AG04449 (cell line): ENCODE data around the gene MAST4.

Experiments
- CTCF ChIA-PET: fragments of 350-600 bp; formaldehyde crosslinking; extraction: SDS; loops from one replicate; lab custom pipeline; 2021; ENCODE audit warnings: antibody characterized with exemption; lab: Yijun Ruan, JAX
- POLR2A ChIA-PET: fragments of 400-600, 350-600 bp; formaldehyde crosslinking; extraction: SDS; loops from one replicate; lab custom pipeline; 2020; ENCODE audit warnings: antibody characterized with exemption, inconsistent platforms; lab: Yijun Ruan, JAX
- DNase-seq: peaks from one replicate; pipeline ENCODE4 v3.0.0-alpha.2; 2010; ENCODE audit warnings: low read depth, low spot score
- H3K4me3 ChIP-seq: 2 replicates; pipeline ENCODE4 v1.5.1; 2011; ENCODE audit warnings: low read depth, mild to moderate bottlenecking, control low read depth, low read length
- CTCF ChIP-seq: IDR thresholded peaks from one replicate; pipeline ENCODE4 v1.5.1; 2011; ENCODE audit warnings: mild to moderate bottlenecking, moderate library complexity, low read length, control low read depth, inconsistent platforms; ENCODE audit not compliant: insufficient read depth; ENCODE audit errors: missing control alignments

MAST4 gene

GRCh38 chr5:66805514-66806430 lies 209.6 kb downstream of the MAST4 start:
- ChIA-PET CTCF (interaction anchor here (0.7 to 1.7 kb wide), 3 partner anchors 8 to 345 kb away, joined by 5 to 9 read pairs (median 5); no protein-coding TSS in a partner anchor), POLR2A (no interaction called here)
- no peak for DNase-seq
- no peak for TF ChIP-seq CTCF
- no peak overlapping the region for H3K4me3 ChIP-seq

GRCh38 chr5:66807743-66808142 lies 211.6 kb downstream of the MAST4 start:
- DNase-seq, result no peak
- CTCF ChIA-PET, result interaction anchor here (0.5 to 2.4 kb wide), 10 partner anchors 12 to 501 kb away, joined by 3 to 12 read pairs (median 4); no protein-coding TSS in a partner anchor
- POLR2A ChIA-PET, result no interaction called here
- H3K4me3 ChIP-seq, result no peak overlapping the region
- TF ChIP-seq CTCF, result peak; percentile 66

GRCh38 chr5:66808663-66809062 lies 212.5 kb downstream of the MAST4 start:
- no peak for TF ChIP-seq CTCF
- H3K4me3 ChIP-seq, result no peak overlapping the region
- POLR2A ChIA-PET, result no interaction called here
- DNase-seq, result no peak
- CTCF ChIA-PET, result interaction anchor here (0.9 to 2.4 kb wide), 8 partner anchors 11 to 399 kb away, joined by 3 to 12 read pairs (median 4); no protein-coding TSS in a partner anchor

GRCh38 chr5:66810151-66810550 lies 214.0 kb downstream of the MAST4 start:
- DNase-seq, result no peak
- no peak for TF ChIP-seq CTCF
- ChIA-PET CTCF (interaction anchor here (1.5 kb wide), 1 partner anchor 504 kb away, joined by 4 read pairs; no protein-coding TSS in a partner anchor), POLR2A (no interaction called here)
- H3K4me3 ChIP-seq, result no peak overlapping the region

- no peak for TF ChIP-seq CTCF
- CTCF ChIA-PET, result interaction anchor here (1.5 kb wide), 3 partner anchors 54 to 504 kb away, joined by 4 to 6 read pairs (median 5); no protein-coding TSS in a partner anchor
- no peak for DNase-seq
- H3K4me3 ChIP-seq, result no peak overlapping the region
- POLR2A ChIA-PET, result no interaction called here
Observed at GRCh38 chr5:66810848-66811261, 214.7 kb downstream of the MAST4 start.

GRCh38 chr5:66812291-66812690 lies 216.1 kb downstream of the MAST4 start:
- DNase-seq, result no peak
- POLR2A ChIA-PET, result no interaction called here
- CTCF ChIA-PET, result interaction anchor here (1.4 to 4.3 kb wide), 6 partner anchors 10 to 397 kb away, joined by 4 to 58 read pairs (median 6); no protein-coding TSS in a partner anchor
- no peak for TF ChIP-seq CTCF
- H3K4me3 ChIP-seq, result no peak overlapping the region
